SK-N-SH (cell line): ENCODE data around the gene ZNF689. TPM values are rescaled to one million over a fixed set of nuclear protein-coding genes. Genes with fewer than 3 reads are reported as not detected.
"Not testable (repeated sequence)": the region's sequence is repeated elsewhere in the genome, so short reads cannot be mapped to it uniquely, and the experiment has no call there.

Experiments
- CTCF ChIA-PET: fragments of 300-600, 350-600 bp; formaldehyde crosslinking; extraction: SDS; loops from one replicate; lab custom pipeline; 2021; lab: Yijun Ruan, JAX
- POLR2A ChIA-PET: fragments of 350-600 bp; sonication (Branson Sonifier 250); formaldehyde crosslinking; extraction: SDS; loops from one replicate; lab custom pipeline; 2020; ENCODE audit warnings: antibody characterized with exemption, inconsistent platforms; lab: Yijun Ruan, JAX
- DNase-seq: peaks from one replicate; pipeline ENCODE4 v3.0.0; 2012
- H2AFZ ChIP-seq: fragments of 200-600 bp; sonication (generic); 2 replicates; pipeline ENCODE4 v1.8.1; 2016; ENCODE audit warnings: antibody characterized with exemption, mild to moderate bottlenecking, low read depth
- H3F3A ChIP-seq: fragments of 200-600 bp; sonication (generic); replicated peaks from 2 replicates; pipeline ENCODE3; 2016; ENCODE audit warnings: antibody characterized with exemption, mild to moderate bottlenecking; ENCODE audit not compliant: insufficient read depth
- H3K27ac ChIP-seq, 2 experiments: fragments of 200-500 bp in 1 of 2; fragments of 200-600 bp in 1 of 2; sonication (Bioruptor generic) in 1 of 2; sonication (generic), shearing (Covaris generic) in 1 of 2; 2 replicates each; pipeline versions ENCODE4 v1.5.1 to v1.6.1; 2014 to 2016; ENCODE audit warnings: low read depth in 2 of 2, inconsistent platforms in 1 of 2, low read length in 1 of 2, mild to moderate bottlenecking in 1 of 2, mixed read lengths in 1 of 2
- H3K27me3 ChIP-seq: fragments of 200-600 bp; sonication (generic), shearing (Covaris generic); 2 replicates; pipeline ENCODE4 v1.6.1; 2016; ENCODE audit warnings: mixed run types; ENCODE audit not compliant: insufficient read depth
- H3K36me3 ChIP-seq, 2 experiments: fragments of 200-500 bp in 1 of 2; fragments of 200-600 bp in 1 of 2; sonication (Bioruptor generic) in 1 of 2; sonication (generic) in 1 of 2; replicated peaks in 1 of 2; 2 replicates each; pipeline versions ENCODE3 to v1.5.1; 2014 to 2016; ENCODE audit warnings: low read length in 1 of 2, mild to moderate bottlenecking in 1 of 2; ENCODE audit not compliant: insufficient read depth in 2 of 2, control insufficient read depth in 1 of 2
- H3K4me1 ChIP-seq, 2 experiments: fragments of 200-500 bp in 1 of 2; fragments of 200-600 bp in 1 of 2; sonication (Bioruptor generic) in 1 of 2; sonication (generic), shearing (Covaris generic) in 1 of 2; 2 replicates each; pipeline versions ENCODE4 v1.5.1 to v1.6.1; 2014 to 2016; ENCODE audit warnings: low read depth in 1 of 2, low read length in 1 of 2, mixed run types in 1 of 2; ENCODE audit not compliant: insufficient read depth in 2 of 2, control insufficient read depth in 1 of 2
- H3K4me2 ChIP-seq: fragments of 200-600 bp; sonication (generic), shearing (Covaris generic); 2 replicates; pipeline ENCODE4 v1.6.1; 2017; ENCODE audit warnings: mixed run types
- H3K4me3 ChIP-seq, 2 experiments: fragments of 200-500 bp in 1 of 2; fragments of 200-600 bp in 1 of 2; sonication (Bioruptor generic) in 1 of 2; sonication (generic), shearing (Covaris generic) in 1 of 2; 2 replicates each; pipeline versions ENCODE4 v1.5.1 to v1.8.1; 2014 to 2016; ENCODE audit warnings: low read depth in 2 of 2, inconsistent platforms in 1 of 2, low read length in 1 of 2, mild to moderate bottlenecking in 1 of 2, mixed read lengths in 1 of 2, moderate library complexity in 1 of 2
- H3K79me2 ChIP-seq: fragments of 200-600 bp; sonication (generic); 2 replicates; pipeline ENCODE4 v1.8.1; 2017; ENCODE audit warnings: mild to moderate bottlenecking; ENCODE audit not compliant: insufficient read depth
- H3K9ac ChIP-seq: fragments of 200-600 bp; sonication (generic); 2 replicates; pipeline ENCODE4 v1.6.1; 2017; ENCODE audit warnings: mixed run types
- H3K9me2 ChIP-seq: fragments of 200-600 bp; sonication (generic); 2 replicates; pipeline ENCODE4 v1.6.1; 2017; ENCODE audit warnings: mixed run types
- H3K9me3 ChIP-seq: fragments of 200-600 bp; sonication (generic); 2 replicates; pipeline ENCODE4 v1.6.1; 2017; ENCODE audit warnings: mixed run types, mild to moderate bottlenecking, moderate library complexity
- H4K20me1 ChIP-seq: fragments of 200-600 bp; sonication (generic); 2 replicates; pipeline ENCODE4 v1.6.1; 2017; ENCODE audit warnings: mild to moderate bottlenecking, mixed run types; ENCODE audit not compliant: insufficient read depth
- CHD2 ChIP-seq: fragments of 150-350 bp; IDR thresholded peaks from 2 replicates; pipeline ENCODE4 v1.6.1; 2018; ENCODE audit warnings: low read length; ENCODE audit not compliant: partially characterized antibody
- ELF1 ChIP-seq: IDR thresholded peaks from 2 replicates; pipeline ENCODE4 v1.4.0; 2012
- EZH2phosphoT487 ChIP-seq: fragments of 200-600 bp; sonication (generic); IDR thresholded peaks from 2 replicates; pipeline ENCODE4 v1.6.1; 2017; ENCODE audit warnings: low read depth, mixed run types, mild to moderate bottlenecking, antibody characterized with exemption, moderate library complexity, borderline replicate concordance
- FOSL2 ChIP-seq: IDR thresholded peaks from 2 replicates; pipeline ENCODE4 v1.4.0; 2012; ENCODE audit warnings: low read depth, mild to moderate bottlenecking, moderate library complexity, borderline replicate concordance
- FOXJ3 ChIP-seq: sonication (generic); formaldehyde crosslinking; IDR thresholded peaks from 2 replicates; pipeline ENCODE4 v1.5.1; 2020; ENCODE audit warnings: mild to moderate bottlenecking, missing genetic modification reagents
- GABPA ChIP-seq: IDR thresholded peaks from 2 replicates; pipeline ENCODE4 v1.4.0; 2012; ENCODE audit warnings: low read depth, mild to moderate bottlenecking
- JUND ChIP-seq: IDR thresholded peaks from 2 replicates; pipeline ENCODE4 v1.4.0; 2012
- MAX ChIP-seq: IDR thresholded peaks from 2 replicates; pipeline ENCODE4 v1.4.0; 2012; ENCODE audit warnings: low read depth
- MXI1 ChIP-seq: IDR thresholded peaks from 2 replicates; pipeline ENCODE4 v1.6.1; 2012; ENCODE audit warnings: mild to moderate bottlenecking, low read depth, low read length, improper control_type of control experiment
- NFIC ChIP-seq: IDR thresholded peaks from 2 replicates; pipeline ENCODE4 v1.4.0; 2012; ENCODE audit warnings: borderline replicate concordance
- NRF1 ChIP-seq: IDR thresholded peaks from 2 replicates; pipeline ENCODE4 v1.6.1; 2012; ENCODE audit warnings: low read depth, mild to moderate bottlenecking, low read length
- POLR2AphosphoS5 ChIP-seq: IDR thresholded peaks from 2 replicates; pipeline ENCODE4 v1.6.1; 2012; ENCODE audit warnings: low read depth, low read length
- RAD21 ChIP-seq: IDR thresholded peaks from 2 replicates; pipeline ENCODE4 v1.6.1; 2012; ENCODE audit warnings: mild to moderate bottlenecking, low read length
- RFX5 ChIP-seq: IDR thresholded peaks from 2 replicates; pipeline ENCODE4 v1.6.1; 2012; ENCODE audit warnings: mild to moderate bottlenecking, improper control_type of control experiment, low read length
- TCF12 ChIP-seq: IDR thresholded peaks from 2 replicates; pipeline ENCODE4 v1.4.0; 2012
- TEAD4 ChIP-seq: IDR thresholded peaks from 2 replicates; pipeline ENCODE4 v1.4.0; 2012; ENCODE audit warnings: mild to moderate bottlenecking, borderline replicate concordance; ENCODE audit not compliant: insufficient read depth
- USF2 ChIP-seq: fragments of 150-350 bp; IDR thresholded peaks from 2 replicates; pipeline ENCODE4 v1.6.1; 2017; ENCODE audit warnings: antibody characterized with exemption, low read length, low read depth, borderline replicate concordance
- YY1 ChIP-seq: IDR thresholded peaks from 2 replicates; pipeline ENCODE4 v1.4.0; 2012; ENCODE audit warnings: low read depth, mild to moderate bottlenecking
- WGBS: methylation state at CpG from one replicate; pipeline ENCODE4 v1.1.6; 2017; ENCODE audit warnings: low lambda C conversion rate; 5-methylcytosine and 5-hydroxymethylcytosine counted together
- polyA plus RNA-seq, 3 experiments: library from polyadenylated mRNA; depleted of rRNA; stranded (reverse); fragments of >200 nt; gene quantifications; 2 replicates each; pipeline ENCODE4 v1.2.3, GENCODE V29; 2012
- TF ChIP-seq, protein P1 (sequence below): IDR thresholded peaks from 2 replicates; pipeline ENCODE4 v1.4.0; 2012; ENCODE audit warnings: low read depth, borderline replicate concordance
- TF ChIP-seq, protein P2 (sequence below): IDR thresholded peaks from 2 replicates; pipeline ENCODE4; 2012

Gene ZNF689
- polyA plus RNA-seq, 1 of the 3 experiments (the other 2 are of a cell fraction) = 2.9 TPM

- no peak for TF ChIP-seq MXI1
- TF ChIP-seq EZH2phosphoT487 = no peak
These were observed 23.3 kb upstream of the ZNF689 start (continued) for GRCh38 chr16:30633526-30633925.

- WGBS = 98% methylated on average over 7 of the region's 7 CpGs
- H3K9ac ChIP-seq, H2AFZ ChIP-seq, H3K9me2 ChIP-seq, H3K4me3 ChIP-seq, H3F3A ChIP-seq, H3K9me3 ChIP-seq, H3K36me3 ChIP-seq, DNase-seq, H3K4me2 ChIP-seq, H4K20me1 ChIP-seq, H3K27me3 ChIP-seq, H3K4me1 ChIP-seq, H3K27ac ChIP-seq: not testable (repeated sequence)
- POLR2A ChIA-PET = interaction anchor here (0.6 to 1.5 kb wide), 2 partner anchors 41 to 60 kb away, joined by 4 read pairs; no protein-coding TSS in a partner anchor
- peaks cover 23% of the 10 kb centered on the region for H3K79me2 ChIP-seq
- CTCF ChIA-PET = interaction anchor here (1.8 kb wide), 1 partner anchor 202 kb away, joined by 6 read pairs; the partner anchor contains the start of gene DCTPP1
These were observed 22.3 kb upstream of the ZNF689 start for GRCh38 chr16:30632454-30632853.

GRCh38 chr16:30628628-30629540, 18.7 kb upstream of the ZNF689 start:
- POLR2A ChIA-PET = interaction anchor here (0.8 kb wide), 1 partner anchor 18 kb away, joined by 3 read pairs; the partner anchor contains the start of gene ZNF689
- Histone ChIP-seq H3K27me3 (no peaks in the 10 kb centered on the region), H3K36me3 (no peaks in the 10 kb centered on the region), H3K4me2 (no peak overlapping the region), H3K9ac (no peak overlapping the region), H3K4me1 (no peaks in the 10 kb centered on the region), H3K9me2 (no peaks in the 10 kb centered on the region), H3K4me3 (peak overlapping the region in 1 of 2 experiments; percentile 4; a peak in 1 of 4 replicates), H3K79me2 (peaks cover 3% of the 10 kb centered on the region; the same call in 1 of the 2 replicates), H3K27ac (no peak overlapping the region), H3F3A (peaks cover 3% of the 10 kb centered on the region), H4K20me1 (no peaks in the 10 kb centered on the region), H3K9me3 (no peaks in the 10 kb centered on the region), H2AFZ (peak overlapping the region; percentile 90)
- WGBS = 43% methylated on average over 18 of the region's 18 CpGs
- DNase-seq = peak; percentile 74
- CTCF ChIA-PET = interaction anchor here (0.7 to 7.8 kb wide), 35 partner anchors 9 to 233 kb away, joined by 3 to 65 read pairs (median 4); partner anchors contain the start of genes DCTPP1, PRR14, ZNF48 and ZNF688
- TF ChIP-seq RFX5 = no peak
- TF ChIP-seq FOSL2 = no peak
- TF ChIP-seq FOXJ3 = no peak
- no peak for TF ChIP-seq USF2
- TF ChIP-seq GABPA = peak; percentile 38; the same call in 1 of the 2 replicates
- TF ChIP-seq EZH2phosphoT487 = no peak
- no peak for TF ChIP-seq MAX
- TF ChIP-seq POLR2AphosphoS5 = no peak
- TF ChIP-seq TEAD4 = no peak
- TF ChIP-seq, protein P1, sequence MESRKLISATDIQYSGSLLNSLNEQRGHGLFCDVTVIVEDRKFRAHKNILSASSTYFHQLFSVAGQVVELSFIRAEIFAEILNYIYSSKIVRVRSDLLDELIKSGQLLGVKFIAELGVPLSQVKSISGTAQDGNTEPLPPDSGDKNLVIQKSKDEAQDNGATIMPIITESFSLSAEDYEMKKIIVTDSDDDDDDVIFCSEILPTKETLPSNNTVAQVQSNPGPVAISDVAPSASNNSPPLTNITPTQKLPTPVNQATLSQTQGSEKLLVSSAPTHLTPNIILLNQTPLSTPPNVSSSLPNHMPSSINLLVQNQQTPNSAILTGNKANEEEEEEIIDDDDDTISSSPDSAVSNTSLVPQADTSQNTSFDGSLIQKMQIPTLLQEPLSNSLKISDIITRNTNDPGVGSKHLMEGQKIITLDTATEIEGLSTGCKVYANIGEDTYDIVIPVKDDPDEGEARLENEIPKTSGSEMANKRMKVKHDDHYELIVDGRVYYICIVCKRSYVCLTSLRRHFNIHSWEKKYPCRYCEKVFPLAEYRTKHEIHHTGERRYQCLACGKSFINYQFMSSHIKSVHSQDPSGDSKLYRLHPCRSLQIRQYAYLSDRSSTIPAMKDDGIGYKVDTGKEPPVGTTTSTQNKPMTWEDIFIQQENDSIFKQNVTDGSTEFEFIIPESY = no peak
- no peak for TF ChIP-seq ELF1
- TF ChIP-seq MXI1 = no peak
- no peak for TF ChIP-seq NRF1
- TF ChIP-seq RAD21 = peak; percentile 87
- no peak for TF ChIP-seq NFIC
- no peak for TF ChIP-seq JUND
- TF ChIP-seq, protein P2, sequence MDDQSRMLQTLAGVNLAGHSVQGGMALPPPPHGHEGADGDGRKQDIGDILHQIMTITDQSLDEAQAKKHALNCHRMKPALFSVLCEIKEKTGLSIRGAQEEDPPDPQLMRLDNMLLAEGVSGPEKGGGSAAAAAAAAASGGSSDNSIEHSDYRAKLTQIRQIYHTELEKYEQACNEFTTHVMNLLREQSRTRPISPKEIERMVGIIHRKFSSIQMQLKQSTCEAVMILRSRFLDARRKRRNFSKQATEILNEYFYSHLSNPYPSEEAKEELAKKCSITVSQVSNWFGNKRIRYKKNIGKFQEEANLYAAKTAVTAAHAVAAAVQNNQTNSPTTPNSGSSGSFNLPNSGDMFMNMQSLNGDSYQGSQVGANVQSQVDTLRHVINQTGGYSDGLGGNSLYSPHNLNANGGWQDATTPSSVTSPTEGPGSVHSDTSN = no peak
- no peak for TF ChIP-seq CHD2
- no peak for TF ChIP-seq YY1
- no peak for TF ChIP-seq TCF12
